HAP-1 (cell line): ENCODE data around the gene CD7.

ENCODE experiments used
- DNase-seq, 2 experiments: peaks; one replicate each; pipeline ENCODE4 v3.0.0-alpha.2; 2016 to 2020; ENCODE audit warnings: low spot score in 2 of 2
- H3K27me3 ChIP-seq: fragments of 250-450 bp; sonication (Bioruptor Pico); 2 replicates; pipeline ENCODE4 v1.5.1; 2020; ENCODE audit warnings: low read depth, mild to moderate bottlenecking, moderate library complexity
- H3K36me3 ChIP-seq: fragments of 250-450 bp; sonication (Bioruptor Pico); replicated peaks from 2 replicates; pipeline ENCODE4 v1.5.1; 2020; ENCODE audit warnings: mild to moderate bottlenecking
- H3K4me1 ChIP-seq: fragments of 250-450 bp; sonication (Bioruptor Pico); 2 replicates; pipeline ENCODE4 v1.5.1; 2020; ENCODE audit warnings: mild to moderate bottlenecking
- H3K4me3 ChIP-seq: fragments of 250-450 bp; sonication (Bioruptor Pico); 2 replicates; pipeline ENCODE4 v1.5.1; 2020; ENCODE audit warnings: mild to moderate bottlenecking, moderate library complexity
- H3K9me3 ChIP-seq: fragments of 250-450 bp; sonication (Bioruptor Pico); 2 replicates; pipeline ENCODE4 v1.5.1; 2020; ENCODE audit warnings: mild to moderate bottlenecking, moderate library complexity
- in situ Hi-C: fragments of 300-500 bp; cut with MboI; formaldehyde crosslinking; loops from 3 replicates; pipeline ENCODE4 v1.14.3; 2020; ENCODE audit warnings: low sequenced_read_pairs, inconsistent platforms, mixed read lengths

The CD7 gene

GRCh38 chr17:82309656-82310570 lies 7.5 kb downstream of the CD7 start:
- H3K9me3 ChIP-seq, result no peaks in the 10 kb centered on the region
- no peaks in the 10 kb centered on the region for H3K36me3 ChIP-seq
- H3K4me1 ChIP-seq, result peaks cover 7% of the 10 kb centered on the region
- no peaks in the 10 kb centered on the region for H3K27me3 ChIP-seq
- in situ Hi-C loops, result no loop called here
- H3K4me3 ChIP-seq, result no peak overlapping the region
- DNase-seq, result no peak

- in situ Hi-C loops, result no loop called here
- H3K36me3 ChIP-seq, result no peaks in the 10 kb centered on the region
- peaks cover 7% of the 10 kb centered on the region for H3K4me1 ChIP-seq
- DNase-seq, result no peak
- H3K4me3 ChIP-seq, result no peak overlapping the region
- no peaks in the 10 kb centered on the region for H3K27me3 ChIP-seq
- H3K9me3 ChIP-seq, result no peaks in the 10 kb centered on the region
These were observed 11.6 kb downstream of the CD7 start for GRCh38 chr17:82305727-82306300.

- in situ Hi-C loops, result no loop called here
- no peak for DNase-seq
- H3K4me1 ChIP-seq, result peaks cover 7% of the 10 kb centered on the region
These were observed 12.3 kb downstream of the CD7 start for GRCh38 chr17:82304826-82305726.

GRCh38 chr17:82303944-82304808 lies 13.2 kb downstream of the CD7 start:
- DNase-seq, result no peak

More at GRCh38 chr17:82304826-82305726, 12.3 kb downstream of the CD7 start:
- H3K9me3 ChIP-seq, result no peaks in the 10 kb centered on the region
- no peak overlapping the region for H3K4me3 ChIP-seq
- no peaks in the 10 kb centered on the region for H3K36me3 ChIP-seq
- no peaks in the 10 kb centered on the region for H3K27me3 ChIP-seq

GRCh38 chr17:82302991-82303943 lies 14.1 kb downstream of the CD7 start:
- Histone ChIP-seq H3K36me3 (no peaks in the 10 kb centered on the region), H3K9me3 (no peaks in the 10 kb centered on the region), H3K4me3 (no peak overlapping the region), H3K27me3 (no peaks in the 10 kb centered on the region), H3K4me1 (peaks cover 7% of the 10 kb centered on the region)
- in situ Hi-C loops, result no loop called here
- no peak for DNase-seq

More at GRCh38 chr17:82303944-82304808, 13.2 kb downstream of the CD7 start:
- in situ Hi-C loops, result no loop called here
- H3K27me3 ChIP-seq, result no peaks in the 10 kb centered on the region
- no peak overlapping the region for H3K4me3 ChIP-seq
- no peaks in the 10 kb centered on the region for H3K9me3 ChIP-seq
- peaks cover 7% of the 10 kb centered on the region for H3K4me1 ChIP-seq
- no peaks in the 10 kb centered on the region for H3K36me3 ChIP-seq

- Histone ChIP-seq H3K4me1 (peaks cover 4% of the 10 kb centered on the region; the same call in 1 of the 2 replicates), H3K4me3 (no peak overlapping the region), H3K27me3 (peaks cover 5% of the 10 kb centered on the region; the same call in 1 of the 2 replicates), H3K9me3 (no peaks in the 10 kb centered on the region), H3K36me3 (no peaks in the 10 kb centered on the region)
- no peak for DNase-seq
- in situ Hi-C loops, result no loop called here
These were observed 14.8 kb downstream of the CD7 start for GRCh38 chr17:82302568-82302963.

GRCh38 chr17:82301916-82302567 lies 15.4 kb downstream of the CD7 start:
- Histone ChIP-seq H3K4me1 (peaks cover 2% of the 10 kb centered on the region; the same call in 1 of the 2 replicates), H3K4me3 (no peak overlapping the region), H3K9me3 (no peaks in the 10 kb centered on the region), H3K27me3 (peaks cover 10% of the 10 kb centered on the region; the same call in 1 of the 2 replicates), H3K36me3 (no peaks in the 10 kb centered on the region)
- no peak for DNase-seq
- in situ Hi-C loops, result no loop called here

- in situ Hi-C loops, result no loop called here
- H3K9me3 ChIP-seq, result no peaks in the 10 kb centered on the region
- no peaks in the 10 kb centered on the region for H3K36me3 ChIP-seq
- peaks cover 2% of the 10 kb centered on the region; the same call in 1 of the 2 replicates for H3K4me1 ChIP-seq
- DNase-seq, result no peak
- no peak overlapping the region for H3K4me3 ChIP-seq
- peaks cover 14% of the 10 kb centered on the region; the same call in 1 of the 2 replicates for H3K27me3 ChIP-seq
These were observed 16.0 kb downstream of the CD7 start for GRCh38 chr17:82301300-82301915.

- H3K27me3 ChIP-seq, result peaks cover 15% of the 10 kb centered on the region; the same call in 1 of the 2 replicates
- peak in 1 of 2 experiments; percentile 71 for DNase-seq
- in situ Hi-C loops, result no loop called here
- peaks cover 2% of the 10 kb centered on the region; the same call in 1 of the 2 replicates for H3K4me1 ChIP-seq
- H3K4me3 ChIP-seq, result no peak overlapping the region
- no peaks in the 10 kb centered on the region for H3K36me3 ChIP-seq
- no peaks in the 10 kb centered on the region for H3K9me3 ChIP-seq
These were observed 16.6 kb downstream of the CD7 start for GRCh38 chr17:82300707-82301270.

- DNase-seq, result no peak
- in situ Hi-C loops, result no loop called here
- peaks cover 18% of the 10 kb centered on the region; the same call in 1 of the 2 replicates for H3K27me3 ChIP-seq
- no peaks in the 10 kb centered on the region for H3K36me3 ChIP-seq
- peaks cover 2% of the 10 kb centered on the region; the same call in 1 of the 2 replicates for H3K4me1 ChIP-seq
- H3K4me3 ChIP-seq, result no peak overlapping the region
- H3K9me3 ChIP-seq, result no peaks in the 10 kb centered on the region
These were observed 17.2 kb downstream of the CD7 start for GRCh38 chr17:82300228-82300627.

- DNase-seq, result no peak
- Histone ChIP-seq H3K4me1 (peaks cover 2% of the 10 kb centered on the region; the same call in 1 of the 2 replicates), H3K27me3 (peaks cover 18% of the 10 kb centered on the region; the same call in 1 of the 2 replicates), H3K4me3 (no peak overlapping the region), H3K9me3 (no peaks in the 10 kb centered on the region), H3K36me3 (no peaks in the 10 kb centered on the region)
- in situ Hi-C loops, result no loop called here
These were observed 18.0 kb downstream of the CD7 start for GRCh38 chr17:82299452-82299851.
